Measurements from ENCODE around the gene DNAJC7. TPM values are rescaled to one million over a fixed set of nuclear protein-coding genes. Genes with fewer than 3 reads are reported as not detected.

Gene DNAJC7
- total RNA-seq, 2 experiments from 2014 or later, result 86.7 to 90.3 TPM

DNA sequence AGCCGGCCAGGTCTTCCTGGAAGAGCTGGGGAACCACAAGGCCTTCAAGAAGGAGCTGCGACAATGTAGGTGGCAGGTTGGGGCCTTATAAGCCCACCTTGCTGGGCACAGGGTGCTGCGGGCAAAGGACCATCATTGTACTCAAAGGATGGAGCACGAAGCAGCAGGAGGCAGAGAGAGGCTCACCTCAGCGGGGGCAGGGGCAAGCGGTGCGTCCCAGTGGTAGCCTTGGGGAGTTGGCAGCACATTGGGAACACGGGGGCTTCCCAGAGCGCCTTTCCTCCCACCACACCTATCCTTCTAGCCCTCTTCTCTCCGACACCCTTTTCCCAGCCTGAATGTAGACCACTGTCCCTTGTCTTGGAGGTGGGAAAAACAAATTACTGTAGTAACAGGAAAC, 48.6 kb downstream of the DNAJC7 start:
- Mint-ChIP-seq H3K27me3 (no peaks in the 10 kb centered on the region), H3K27ac (peak overlapping the region; percentile 85), H3K4me1 (ENCODE audit: low read depth) (peaks cover 42% of the 10 kb centered on the region), H3K36me3 (ENCODE audit: low read depth) (peaks cover 22% of the 10 kb centered on the region), H3K4me3 (peak overlapping the region; percentile 82), H3K9me3 (no peaks in the 10 kb centered on the region)
- DNase-seq, result no peak
- intact Hi-C loops (cut with micrococcal nuclease), result no loop called here
- POLR2A ChIA-PET, result interaction anchor here (1.7 to 6.0 kb wide), 2 partner anchors 34 to 48 kb away, joined by 8 to 41 read pairs; partner anchors contain the start of gene DNAJC7
- ATAC-seq, result no peak
- TF ChIP-seq, protein P1, sequence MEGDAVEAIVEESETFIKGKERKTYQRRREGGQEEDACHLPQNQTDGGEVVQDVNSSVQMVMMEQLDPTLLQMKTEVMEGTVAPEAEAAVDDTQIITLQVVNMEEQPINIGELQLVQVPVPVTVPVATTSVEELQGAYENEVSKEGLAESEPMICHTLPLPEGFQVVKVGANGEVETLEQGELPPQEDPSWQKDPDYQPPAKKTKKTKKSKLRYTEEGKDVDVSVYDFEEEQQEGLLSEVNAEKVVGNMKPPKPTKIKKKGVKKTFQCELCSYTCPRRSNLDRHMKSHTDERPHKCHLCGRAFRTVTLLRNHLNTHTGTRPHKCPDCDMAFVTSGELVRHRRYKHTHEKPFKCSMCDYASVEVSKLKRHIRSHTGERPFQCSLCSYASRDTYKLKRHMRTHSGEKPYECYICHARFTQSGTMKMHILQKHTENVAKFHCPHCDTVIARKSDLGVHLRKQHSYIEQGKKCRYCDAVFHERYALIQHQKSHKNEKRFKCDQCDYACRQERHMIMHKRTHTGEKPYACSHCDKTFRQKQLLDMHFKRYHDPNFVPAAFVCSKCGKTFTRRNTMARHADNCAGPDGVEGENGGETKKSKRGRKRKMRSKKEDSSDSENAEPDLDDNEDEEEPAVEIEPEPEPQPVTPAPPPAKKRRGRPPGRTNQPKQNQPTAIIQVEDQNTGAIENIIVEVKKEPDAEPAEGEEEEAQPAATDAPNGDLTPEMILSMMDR (IDR thresholded peaks at IDR 0.05), result no peak
- CTCF ChIA-PET, result interaction anchor here (0.8 to 2.3 kb wide), 3 partner anchors 24 to 149 kb away, joined by 3 to 6 read pairs (median 3); no protein-coding TSS in a partner anchor

DNA sequence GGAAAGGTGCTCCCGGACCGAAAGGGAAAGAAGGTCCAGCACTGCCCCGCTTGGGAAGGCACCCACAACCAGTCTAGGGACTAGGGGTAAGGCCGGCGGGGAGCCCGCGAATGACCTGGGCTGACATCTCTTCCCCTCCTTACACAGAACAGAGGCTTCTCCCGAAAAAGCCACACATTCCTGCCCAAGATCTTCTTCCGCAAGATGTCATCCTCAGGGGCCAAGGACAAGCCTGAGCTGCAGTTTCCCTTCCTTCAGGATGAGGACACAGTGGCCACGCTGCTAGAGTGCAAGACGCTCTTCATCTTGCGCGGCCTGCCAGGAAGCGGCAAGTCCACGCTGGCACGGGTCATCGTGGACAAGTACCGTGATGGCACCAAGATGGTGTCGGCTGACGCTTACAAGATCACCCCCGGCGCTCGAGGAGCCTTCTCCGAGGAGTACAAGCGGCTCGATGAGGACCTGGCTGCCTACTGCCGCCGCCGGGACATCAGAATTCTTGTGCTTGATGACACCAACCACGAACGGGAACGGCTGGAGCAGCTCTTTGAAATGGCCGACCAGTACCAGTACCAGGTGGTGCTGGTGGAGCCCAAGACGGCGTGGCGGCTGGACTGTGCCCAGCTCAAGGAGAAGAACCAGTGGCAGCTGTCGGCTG, 49.2 kb downstream of the DNAJC7 start:
- intact Hi-C loops (cut with micrococcal nuclease), result no loop called here
- H3K27ac Mint-ChIP-seq, result peak overlapping the region; percentile 85
- H3K4me1 Mint-ChIP-seq (ENCODE audit: low read depth), result peaks cover 42% of the 10 kb centered on the region
- ATAC-seq, result no peak
- peaks cover 17% of the 10 kb centered on the region for H3K36me3 Mint-ChIP-seq (ENCODE audit: low read depth)
- TF ChIP-seq, protein P1 (IDR thresholded peaks at IDR 0.05), result no peak
- DNase-seq, result no peak
- H3K27me3 Mint-ChIP-seq, result no peaks in the 10 kb centered on the region
- POLR2A ChIA-PET, result interaction anchor here (0.7 to 6.0 kb wide), 9 partner anchors 16 to 127 kb away, joined by 3 to 41 read pairs (median 3); partner anchors contain the start of genes DNAJC7 and ODAD4
- H3K4me3 Mint-ChIP-seq, result peak overlapping the region; percentile 82
- H3K9me3 Mint-ChIP-seq, result no peaks in the 10 kb centered on the region
- CTCF ChIA-PET, result interaction anchor here (0.8 to 3.7 kb wide), 4 partner anchors 8 to 150 kb away, joined by 3 to 13 read pairs (median 4); no protein-coding TSS in a partner anchor

DNA sequence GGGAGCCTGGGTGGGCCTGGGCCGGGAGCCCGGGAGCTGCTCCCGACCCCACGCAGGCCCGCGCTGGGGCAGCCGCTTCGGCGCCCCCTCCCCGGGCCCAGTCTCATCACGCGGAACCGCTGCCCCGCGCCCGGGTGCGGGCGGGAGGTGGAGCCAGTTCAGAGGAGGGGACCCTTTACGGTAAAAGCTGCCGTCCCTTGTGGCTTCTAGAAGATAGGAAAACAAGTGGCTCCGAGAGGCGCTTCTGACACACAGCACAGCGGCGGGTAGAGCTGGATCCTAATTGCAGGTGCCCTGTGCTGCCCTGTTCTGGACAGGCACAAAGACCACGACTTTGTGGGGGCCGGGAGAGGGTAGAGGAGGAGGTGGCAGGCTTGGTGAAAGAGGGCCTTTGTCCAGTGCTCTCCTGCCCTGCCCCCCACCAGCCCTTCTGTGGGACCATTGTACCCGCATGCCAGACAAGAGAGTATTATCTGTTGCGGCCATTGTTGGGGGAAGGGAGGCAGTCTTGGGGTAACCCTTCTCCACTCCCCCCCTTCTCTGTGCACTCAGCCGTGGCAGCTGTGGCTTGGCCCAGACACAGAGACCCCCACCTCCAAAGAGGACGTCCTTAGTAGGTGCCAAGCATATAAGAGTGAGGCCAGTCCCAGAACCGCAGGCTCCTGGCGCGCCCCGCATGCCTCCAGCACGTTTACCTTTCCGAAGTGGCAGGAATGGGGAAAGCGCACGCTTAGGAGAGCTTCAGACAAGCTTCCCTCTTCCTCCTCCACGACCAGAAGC, 49.9 kb downstream of the DNAJC7 start:
- H3K4me1 Mint-ChIP-seq (ENCODE audit: low read depth), result peaks cover 38% of the 10 kb centered on the region
- peak; percentile 59 for DNase-seq
- no peaks in the 10 kb centered on the region for H3K27me3 Mint-ChIP-seq

DNA sequence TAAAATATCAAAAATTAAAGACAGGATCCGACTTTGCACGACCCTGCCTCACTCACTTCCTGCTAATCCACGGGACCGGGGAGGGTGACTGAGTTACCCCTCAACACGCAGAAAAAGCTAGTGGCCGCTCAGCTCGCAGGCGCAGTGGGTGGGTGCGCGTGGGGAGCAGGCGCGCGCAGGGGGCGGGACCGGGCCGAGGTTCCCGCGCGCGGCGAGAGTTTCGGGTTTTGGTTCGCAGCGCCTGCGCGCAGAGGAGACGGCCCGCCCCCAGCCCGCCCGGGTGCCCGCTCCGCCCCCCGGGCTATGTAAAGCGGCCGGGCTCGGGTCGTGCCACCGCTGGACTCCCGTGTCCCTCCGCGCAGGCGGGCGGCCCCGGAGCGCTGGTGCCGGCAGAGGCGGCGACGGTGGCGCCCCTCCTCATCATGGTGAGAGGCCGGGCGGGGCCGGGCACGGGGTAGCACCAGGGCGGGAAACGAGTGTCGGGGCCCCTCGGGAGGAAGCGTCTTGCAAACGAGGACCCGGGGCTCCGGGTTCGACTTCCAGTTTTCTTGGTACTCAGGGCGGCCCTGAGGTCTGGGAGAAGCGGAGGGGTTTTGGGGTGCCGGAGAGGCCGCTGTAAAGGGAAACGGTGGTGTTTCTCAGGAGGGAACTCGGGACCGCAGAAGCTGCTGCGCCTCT, 50.6 kb downstream of the DNAJC7 start, which contains the start of gene CNP:
Gene CNP (plus strand): TSS at position 333 of the 678 bp plus-strand sequence. CDS start 90 bp downstream, at position 423.
- peak; percentile 92 for DNase-seq
- CTCF ChIA-PET, result interaction anchor here (1.0 to 3.7 kb wide), 11 partner anchors 10 to 561 kb away, joined by 3 to 13 read pairs (median 4); partner anchors contain the start of genes DHX58 and DNAJC7
- peak; percentile 82 for ATAC-seq
- POLR2A ChIA-PET, result interaction anchor here (0.7 to 6.0 kb wide), 17 partner anchors 10 to 276 kb away, joined by 3 to 41 read pairs (median 4); partner anchors contain the start of genes DNAJC7, KAT2A and ODAD4
- peaks cover 14% of the 10 kb centered on the region for H3K36me3 Mint-ChIP-seq (ENCODE audit: low read depth)
- peak within 1 kb of the TSS; percentile 88 for H3K27ac Mint-ChIP-seq
- intact Hi-C loops (cut with micrococcal nuclease), result no loop called here
- TF ChIP-seq, protein P1 (IDR thresholded peaks at IDR 0.05), result no peak
- H3K4me1 Mint-ChIP-seq (ENCODE audit: low read depth), result peaks cover 38% of the 10 kb centered on the region
- no peaks in the 10 kb centered on the region for H3K27me3 Mint-ChIP-seq
- peak within 1 kb of the TSS; percentile 82 for H3K4me3 Mint-ChIP-seq
- H3K9me3 Mint-ChIP-seq, result no peaks in the 10 kb centered on the region

More for the DNA sequence above, 49.9 kb downstream of the DNAJC7 start:
- CTCF ChIA-PET, result interaction anchor here (1.4 to 3.7 kb wide), 2 partner anchors 9 to 50 kb away, joined by 3 to 13 read pairs; partner anchors contain the start of gene DNAJC7
- H3K36me3 Mint-ChIP-seq (ENCODE audit: low read depth), result peaks cover 14% of the 10 kb centered on the region
- H3K4me3 Mint-ChIP-seq, result peak overlapping the region; percentile 82
- ATAC-seq, result peak; percentile 18
- H3K9me3 Mint-ChIP-seq, result no peaks in the 10 kb centered on the region
- POLR2A ChIA-PET, result interaction anchor here (0.7 to 6.0 kb wide), 15 partner anchors 9 to 153 kb away, joined by 3 to 41 read pairs (median 4); partner anchors contain the start of genes DNAJC7, KAT2A and ODAD4
- TF ChIP-seq, protein P1 (IDR thresholded peaks at IDR 0.05), result no peak
- peak overlapping the region; percentile 85 for H3K27ac Mint-ChIP-seq
- intact Hi-C loops (cut with micrococcal nuclease), result no loop called here

All from activated CD8-positive, alpha-beta T cell treated with anti-CD3 and anti-CD28 coated beads for 36 hours (primary cell).